H9 (cell line): ENCODE results near the gene OR2H2. TPM values are rescaled to one million over a fixed set of nuclear protein-coding genes. Genes with fewer than 3 reads are reported as not detected.
A peak's percentile ranks its signal among the peaks of the same experiment; 100 is the strongest.

Source experiments
- DNase-seq: peaks from one replicate; pipeline ENCODE4 v3.0.0-alpha.2; 2017
- H2AFZ ChIP-seq: one replicate; pipeline ENCODE4 v1.6.1; 2013; ENCODE audit warnings: mild to moderate bottlenecking, low read length, control low read depth, moderate library complexity
- H2AK5ac ChIP-seq: 2 replicates; pipeline ENCODE4 v1.6.1; 2013; ENCODE audit warnings: low read length, control low read depth, mixed read lengths; ENCODE audit not compliant: insufficient read length
- H2BK120ac ChIP-seq: one replicate; pipeline ENCODE4 v1.6.1; 2013; ENCODE audit warnings: low read depth, mild to moderate bottlenecking, low read length, control low read depth, inconsistent platforms; ENCODE audit not compliant: poor library complexity, severe bottlenecking
- H2BK12ac ChIP-seq: 2 replicates; pipeline ENCODE4 v1.6.1; 2013; ENCODE audit warnings: low read length, control low read depth, mixed read lengths, low read depth; ENCODE audit not compliant: insufficient read length
- H2BK15ac ChIP-seq: 2 replicates; pipeline ENCODE4 v1.6.1; 2013; ENCODE audit warnings: low read depth, low read length, control low read depth
- H2BK20ac ChIP-seq: one replicate; pipeline ENCODE4 v1.6.1; 2013; ENCODE audit warnings: low read depth, mild to moderate bottlenecking, low read length, control low read depth, inconsistent platforms; ENCODE audit not compliant: poor library complexity, severe bottlenecking
- H2BK5ac ChIP-seq: 2 replicates; pipeline ENCODE4 v1.6.1; 2013; ENCODE audit warnings: low read length, control low read depth, mixed read lengths; ENCODE audit not compliant: insufficient read length
- H3K14ac ChIP-seq: 2 replicates; pipeline ENCODE4 v1.6.1; 2013; ENCODE audit warnings: low read length, control low read depth; ENCODE audit not compliant: insufficient read depth
- H3K18ac ChIP-seq: 2 replicates; pipeline ENCODE4 v1.6.1; 2013; ENCODE audit warnings: low read depth, mild to moderate bottlenecking, mixed read lengths, low read length, control low read depth; ENCODE audit not compliant: insufficient read length
- H3K23ac ChIP-seq: 2 replicates; pipeline ENCODE4 v1.6.1; 2013; ENCODE audit warnings: low read length, control low read depth, mixed read lengths, low read depth; ENCODE audit not compliant: insufficient read length
- H3K23me2 ChIP-seq: 2 replicates; pipeline ENCODE4 v1.6.1; 2013; ENCODE audit warnings: low read depth, mild to moderate bottlenecking, mixed read lengths, low read length, control low read depth; ENCODE audit not compliant: insufficient read length, poor library complexity, severe bottlenecking
- H3K27ac ChIP-seq: 2 replicates; pipeline ENCODE4 v1.5.1; 2013; ENCODE audit warnings: low read length, control low read depth, mixed read lengths, low read depth; ENCODE audit not compliant: insufficient read length
- H3K27me3 ChIP-seq: 2 replicates; pipeline ENCODE4 v1.6.1; 2013; ENCODE audit warnings: low read length, control low read depth, inconsistent platforms; ENCODE audit not compliant: insufficient read depth
- H3K4ac ChIP-seq: 2 replicates; pipeline ENCODE4 v1.6.1; 2013; ENCODE audit warnings: low read depth, mild to moderate bottlenecking, control low read depth, inconsistent platforms, low read length, moderate library complexity
- H3K4me1 ChIP-seq: 2 replicates; pipeline ENCODE4 v1.6.1; 2013; ENCODE audit warnings: low read length, control low read depth, inconsistent platforms; ENCODE audit not compliant: insufficient read depth
- H3K4me2 ChIP-seq: 2 replicates; pipeline ENCODE4 v1.6.1; 2013; ENCODE audit warnings: low read length, control low read depth, mixed read lengths; ENCODE audit not compliant: insufficient read length, insufficient read depth
- H3K56ac ChIP-seq: 2 replicates; pipeline ENCODE4 v1.6.1; 2013; ENCODE audit warnings: low read depth, mild to moderate bottlenecking, mixed read lengths, low read length, control low read depth; ENCODE audit not compliant: insufficient read length
- H3K79me1 ChIP-seq: 2 replicates; pipeline ENCODE4 v1.6.1; 2013; ENCODE audit warnings: low read depth, mild to moderate bottlenecking, moderate library complexity, low read length, control low read depth, inconsistent platforms; ENCODE audit not compliant: insufficient read depth, poor library complexity, severe bottlenecking
- H3K79me2 ChIP-seq: 2 replicates; pipeline ENCODE4 v1.6.1; 2013; ENCODE audit warnings: low read length, control low read depth, inconsistent platforms; ENCODE audit not compliant: insufficient read depth
- H3K9ac ChIP-seq: 2 replicates; pipeline ENCODE4 v1.6.1; 2013; ENCODE audit warnings: low read length, control low read depth, mixed read lengths; ENCODE audit not compliant: insufficient read length; ENCODE audit errors: extremely low read depth
- H3K9me3 ChIP-seq: one replicate; pipeline ENCODE4 v1.6.1; 2013; ENCODE audit warnings: low read depth, low read length, inconsistent platforms; ENCODE audit not compliant: control insufficient read depth
- H3T11ph ChIP-seq: one replicate; pipeline ENCODE4 v1.6.1; 2013; ENCODE audit warnings: mild to moderate bottlenecking, low read length, control low read depth, inconsistent platforms
- H4K20me1 ChIP-seq: one replicate; pipeline ENCODE4 v1.6.1; 2013; ENCODE audit not compliant: control insufficient read depth, insufficient read length, insufficient read depth
- H4K5ac ChIP-seq: 2 replicates; pipeline ENCODE4 v1.6.1; 2013; ENCODE audit warnings: low read depth, mild to moderate bottlenecking, mixed read lengths, low read length, control low read depth; ENCODE audit not compliant: insufficient read length
- H4K8ac ChIP-seq: replicated peaks from 2 replicates; pipeline ENCODE4 v1.6.1; 2013; ENCODE audit warnings: low read length, control low read depth, mixed read lengths, low read depth; ENCODE audit not compliant: insufficient read length
- H4K91ac ChIP-seq: 2 replicates; pipeline ENCODE4 v1.6.1; 2013; ENCODE audit warnings: low read depth, mild to moderate bottlenecking, moderate library complexity, mixed read lengths, low read length, control low read depth; ENCODE audit not compliant: insufficient read length
- H3K27ac Mint-ChIP-seq, 3 experiments: 2 replicates in 2 of 3; 3 replicates in 1 of 3; pipeline ENCODE4 v1.8.0; 2020 to 2021; ENCODE audit warnings: mixed read lengths in 3 of 3, mild to moderate bottlenecking in 1 of 3, moderate library complexity in 1 of 3
- H3K27me3 Mint-ChIP-seq: 2 replicates; pipeline ENCODE4 v1.8.0; 2021; ENCODE audit warnings: low read depth, mild to moderate bottlenecking, moderate library complexity, mixed read lengths
- H3K36me3 Mint-ChIP-seq, 3 experiments: 2 replicates in 2 of 3; 3 replicates in 1 of 3; pipeline ENCODE4 v1.8.0; 2020 to 2021; ENCODE audit warnings: low read depth in 3 of 3, mixed read lengths in 3 of 3; ENCODE audit not compliant: insufficient read depth in 1 of 3
- H3K4me1 Mint-ChIP-seq, 2 experiments: 2 replicates each; pipeline ENCODE4 v1.8.0; 2020; ENCODE audit warnings: mixed read lengths in 2 of 2
- H3K4me3 Mint-ChIP-seq, 2 experiments: 2 replicates in 1 of 2; 3 replicates in 1 of 2; pipeline ENCODE4 v1.8.0; 2020 to 2021; ENCODE audit warnings: mild to moderate bottlenecking in 2 of 2, mixed read lengths in 2 of 2, moderate library complexity in 1 of 2
- H3K9me3 Mint-ChIP-seq, 2 experiments: 2 replicates in 1 of 2; 3 replicates in 1 of 2; pipeline ENCODE4 v1.8.0; 2020; ENCODE audit warnings: mild to moderate bottlenecking in 2 of 2, mixed read lengths in 2 of 2, moderate library complexity in 1 of 2
- CTCF ChIP-seq: fragments of 200-600 bp; sonication (generic); conservative IDR thresholded peaks from 3 replicates; pipeline ENCODE4 v1.8.0; 2021; ENCODE audit warnings: antibody characterized with exemption, mild to moderate bottlenecking
- WGBS: extraction: QIAGEN DNeasy Blood & Tissue Kit; methylation state at CpG from one replicate; pipeline ENCODE4 v1.1.7; 2013; ENCODE audit warnings: missing lambda C conversion rate, low lambda C conversion rate, mixed read lengths; ENCODE audit not compliant: insufficient read length; ENCODE audit errors: extremely low coverage; 5-methylcytosine and 5-hydroxymethylcytosine counted together
- total RNA-seq: library from RNA; stranded (reverse); gene quantifications from 2 replicates; pipeline ENCODE4 v1.2.1, GENCODE V29; 2021

The OR2H2 gene
- total RNA-seq, 1 experiment from 2014 or later, result not detected

- H2BK15ac ChIP-seq, result no peak overlapping the region
- H3K79me1 ChIP-seq, result no peaks in the 10 kb centered on the region
- DNase-seq, result peak; percentile 49
- peaks cover 0 to 5% (median 2%) of the 10 kb centered on the region in 3 experiments; a peak in 4 of 7 replicates for H3K36me3 Mint-ChIP-seq
- no peak overlapping the region for H4K8ac ChIP-seq
- H3K79me2 ChIP-seq, result no peaks in the 10 kb centered on the region
- no peaks in the 10 kb centered on the region for H3K23me2 ChIP-seq
- H3K9ac ChIP-seq, result no peak overlapping the region
- no peaks in the 10 kb centered on the region for H3K9me3 Mint-ChIP-seq
- H2BK20ac ChIP-seq, result no peak overlapping the region
- no CpG with 5 or more reads among the region's 3 CpGs for WGBS
- no peak overlapping the region for H4K5ac ChIP-seq
- H2BK12ac ChIP-seq, result no peak overlapping the region
- no peak overlapping the region for H3K18ac ChIP-seq
- H2BK120ac ChIP-seq, result no peak overlapping the region
- no peaks in the 10 kb centered on the region; the same call in 1 of the 2 replicates for H3K27me3 ChIP-seq
- no peak overlapping the region for H3K27ac Mint-ChIP-seq
- no peak overlapping the region for H3K14ac ChIP-seq
- peaks cover 3 to 6% of the 10 kb centered on the region in 2 experiments; a peak in 2 of 4 replicates for H3K4me1 Mint-ChIP-seq
- H3T11ph ChIP-seq, result no peak overlapping the region
- peak; percentile 97 for TF ChIP-seq CTCF
- H3K4me2 ChIP-seq, result no peak overlapping the region
- H3K27ac ChIP-seq, result no peak overlapping the region
- no peak overlapping the region for H2AFZ ChIP-seq
- H3K23ac ChIP-seq, result no peak overlapping the region
- no peak overlapping the region for H2BK5ac ChIP-seq
- H2AK5ac ChIP-seq, result no peak overlapping the region
- no peak overlapping the region for H3K4me3 Mint-ChIP-seq
- no peak overlapping the region for H3K56ac ChIP-seq
- H3K4ac ChIP-seq, result no peak overlapping the region
- 0 out of 2 replicates have a peak, but pooled peaks cover 3% of the 10 kb centered on the region for H3K4me1 ChIP-seq
- no peaks in the 10 kb centered on the region for H3K9me3 ChIP-seq
- no peak overlapping the region for H4K91ac ChIP-seq
- no peaks in the 10 kb centered on the region; the same call in 1 of the 2 replicates for H3K27me3 Mint-ChIP-seq
- H4K20me1 ChIP-seq, result no peaks in the 10 kb centered on the region
These were observed 4.6 kb downstream of the OR2H2 start for GRCh38 chr6:29589423-29590048.
